Activated naive CD4-positive, alpha-beta T cell treated with anti-CD3 and anti-CD28 coated beads for 36 hours (primary cell): ENCODE data around the gene RFLNA. TPM values are rescaled to one million over a fixed set of nuclear protein-coding genes. Genes with fewer than 3 reads are reported as not detected.

ENCODE experiments used
- CTCF ChIA-PET: fragments of 350-600 bp; sonication (Branson Sonifier 250); formaldehyde crosslinking; loops from one replicate; lab custom pipeline; 2021; ENCODE audit warnings: antibody characterized with exemption; lab: Charles Lee
- DNase-seq: peaks from one replicate; pipeline ENCODE4 v3.0.0-alpha.2; 2020
- H3K27ac Mint-ChIP-seq: one replicate; pipeline ENCODE4 v1.8.0; 2021; ENCODE audit warnings: mild to moderate bottlenecking, mixed read lengths
- H3K27me3 Mint-ChIP-seq: one replicate; pipeline ENCODE4 v1.8.0; 2021; ENCODE audit warnings: low read depth, mixed read lengths
- H3K36me3 Mint-ChIP-seq: one replicate; pipeline ENCODE4 v1.8.0; 2021; ENCODE audit warnings: low read depth, mixed read lengths
- H3K4me1 Mint-ChIP-seq: one replicate; pipeline ENCODE4 v1.8.0; 2021; ENCODE audit warnings: low read depth, mixed read lengths
- H3K4me3 Mint-ChIP-seq: one replicate; pipeline ENCODE4 v1.8.0; 2021; ENCODE audit warnings: mild to moderate bottlenecking, moderate library complexity, mixed read lengths
- H3K9me3 Mint-ChIP-seq: one replicate; pipeline ENCODE4 v1.8.0; 2021; ENCODE audit warnings: mixed read lengths
- intact Hi-C: fragments of 100-400 bp; cut with micrococcal nuclease; formaldehyde crosslinking; loops from one replicate; pipeline ENCODE4 v1.15.1; 2023
- total RNA-seq, 2 experiments: library from RNA; stranded (reverse); gene quantifications; one replicate each; pipeline ENCODE4 v1.2.3, GENCODE V29; 2021

Gene RFLNA
- total RNA-seq, 2 experiments from 2014 or later: not detected

GRCh38 chr12:124328116-124328515, 33.2 kb downstream of the RFLNA start:
- no peak for DNase-seq
- CTCF ChIA-PET: interaction anchor here (1.1 kb wide), 1 partner anchor 291 kb away, joined by 3 read pairs; no protein-coding TSS in a partner anchor
- Mint-ChIP-seq H3K4me1 (no peaks in the 10 kb centered on the region), H3K9me3 (peaks cover 17% of the 10 kb centered on the region), H3K27me3 (no peaks in the 10 kb centered on the region), H3K36me3 (peaks cover 38% of the 10 kb centered on the region), H3K4me3 (no peak overlapping the region), H3K27ac (no peak overlapping the region)
- intact Hi-C loops: no loop called here

GRCh38 chr12:124328636-124329035, 33.7 kb downstream of the RFLNA start:
- CTCF ChIA-PET: interaction anchor here (1.1 kb wide), 1 partner anchor 292 kb away, joined by 3 read pairs; no protein-coding TSS in a partner anchor
- Mint-ChIP-seq H3K9me3 (peaks cover 15% of the 10 kb centered on the region), H3K4me3 (no peak overlapping the region), H3K36me3 (peaks cover 35% of the 10 kb centered on the region), H3K27ac (no peak overlapping the region), H3K4me1 (no peaks in the 10 kb centered on the region), H3K27me3 (no peaks in the 10 kb centered on the region)
- no peak for DNase-seq
- intact Hi-C loops: no loop called here

- Mint-ChIP-seq H3K4me3 (no peak overlapping the region), H3K36me3 (peaks cover 25% of the 10 kb centered on the region), H3K27me3 (no peaks in the 10 kb centered on the region), H3K4me1 (no peaks in the 10 kb centered on the region), H3K9me3 (no peaks in the 10 kb centered on the region), H3K27ac (no peak overlapping the region)
- DNase-seq: no peak
- CTCF ChIA-PET: interaction anchor here (0.9 to 1.4 kb wide), 2 partner anchors 11 to 295 kb away, joined by 3 to 4 read pairs; no protein-coding TSS in a partner anchor
- intact Hi-C loops: no loop called here
Observed at GRCh38 chr12:124332058-124332672, 37.3 kb downstream of the RFLNA start.

GRCh38 chr12:124332900-124333299, 38.0 kb downstream of the RFLNA start:
- Mint-ChIP-seq H3K9me3 (no peaks in the 10 kb centered on the region), H3K27me3 (no peaks in the 10 kb centered on the region), H3K27ac (no peak overlapping the region), H3K36me3 (peaks cover 29% of the 10 kb centered on the region), H3K4me3 (no peak overlapping the region), H3K4me1 (no peaks in the 10 kb centered on the region)
- intact Hi-C loops: no loop called here
- no peak for DNase-seq
- CTCF ChIA-PET: interaction anchor here (0.9 to 1.4 kb wide), 2 partner anchors 12 to 296 kb away, joined by 3 to 4 read pairs; no protein-coding TSS in a partner anchor

- DNase-seq: no peak
- Mint-ChIP-seq H3K4me1 (no peaks in the 10 kb centered on the region), H3K27ac (no peak overlapping the region), H3K4me3 (no peak overlapping the region), H3K9me3 (no peaks in the 10 kb centered on the region), H3K27me3 (no peaks in the 10 kb centered on the region), H3K36me3 (peaks cover 30% of the 10 kb centered on the region)
- intact Hi-C loops: no loop called here
- CTCF ChIA-PET: no interaction called here
Observed at GRCh38 chr12:124333724-124334123, 38.8 kb downstream of the RFLNA start.

- Mint-ChIP-seq H3K9me3 (no peaks in the 10 kb centered on the region), H3K36me3 (peaks cover 29% of the 10 kb centered on the region), H3K4me3 (no peak overlapping the region), H3K27me3 (no peaks in the 10 kb centered on the region), H3K4me1 (no peaks in the 10 kb centered on the region), H3K27ac (no peak overlapping the region)
- intact Hi-C loops: no loop called here
- CTCF ChIA-PET: no interaction called here
- DNase-seq: no peak
Observed at GRCh38 chr12:124334266-124334665, 39.4 kb downstream of the RFLNA start.

- CTCF ChIA-PET: no interaction called here
- no peak for DNase-seq
- no peak overlapping the region for H3K4me3 Mint-ChIP-seq
- no peaks in the 10 kb centered on the region for H3K27me3 Mint-ChIP-seq
- peaks cover 25% of the 10 kb centered on the region for H3K36me3 Mint-ChIP-seq
- no peaks in the 10 kb centered on the region for H3K9me3 Mint-ChIP-seq
- H3K27ac Mint-ChIP-seq: no peak overlapping the region
- no peaks in the 10 kb centered on the region for H3K4me1 Mint-ChIP-seq
- intact Hi-C loops: no loop called here
Observed at GRCh38 chr12:124334976-124335375, 40.1 kb downstream of the RFLNA start.

- Mint-ChIP-seq H3K4me1 (no peaks in the 10 kb centered on the region), H3K36me3 (peaks cover 21% of the 10 kb centered on the region), H3K27me3 (no peaks in the 10 kb centered on the region), H3K9me3 (no peaks in the 10 kb centered on the region), H3K27ac (no peak overlapping the region), H3K4me3 (no peak overlapping the region)
- no peak for DNase-seq
- intact Hi-C loops: no loop called here
- CTCF ChIA-PET: no interaction called here
Observed at GRCh38 chr12:124335426-124336183, 40.7 kb downstream of the RFLNA start.

GRCh38 chr12:124336184-124336437, 41.2 kb downstream of the RFLNA start:
- DNase-seq: no peak
- Mint-ChIP-seq H3K4me1 (no peaks in the 10 kb centered on the region), H3K27me3 (no peaks in the 10 kb centered on the region), H3K36me3 (peaks cover 24% of the 10 kb centered on the region), H3K9me3 (no peaks in the 10 kb centered on the region), H3K27ac (no peak overlapping the region), H3K4me3 (no peak overlapping the region)
- CTCF ChIA-PET: no interaction called here
- intact Hi-C loops: no loop called here

GRCh38 chr12:124336742-124337520, 42.0 kb downstream of the RFLNA start:
- Mint-ChIP-seq H3K27me3 (no peaks in the 10 kb centered on the region), H3K27ac (no peak overlapping the region), H3K36me3 (peaks cover 22% of the 10 kb centered on the region), H3K9me3 (no peaks in the 10 kb centered on the region), H3K4me3 (no peak overlapping the region), H3K4me1 (no peaks in the 10 kb centered on the region)
- DNase-seq: no peak
- CTCF ChIA-PET: no interaction called here
- intact Hi-C loops: no loop called here

GRCh38 chr12:124337622-124338021, 42.7 kb downstream of the RFLNA start:
- intact Hi-C loops: no loop called here
- Mint-ChIP-seq H3K4me1 (no peaks in the 10 kb centered on the region), H3K27ac (no peak overlapping the region), H3K36me3 (peaks cover 20% of the 10 kb centered on the region), H3K9me3 (no peaks in the 10 kb centered on the region), H3K27me3 (no peaks in the 10 kb centered on the region), H3K4me3 (no peak overlapping the region)
- CTCF ChIA-PET: no interaction called here
- DNase-seq: no peak

- intact Hi-C loops: no loop called here
- H3K27me3 Mint-ChIP-seq: no peaks in the 10 kb centered on the region
- H3K9me3 Mint-ChIP-seq: no peaks in the 10 kb centered on the region
- CTCF ChIA-PET: interaction anchor here (0.7 kb wide), 1 partner anchor 19 kb away, joined by 3 read pairs; no protein-coding TSS in a partner anchor
- DNase-seq: no peak
- H3K4me3 Mint-ChIP-seq: no peak overlapping the region
- H3K36me3 Mint-ChIP-seq: peaks cover 27% of the 10 kb centered on the region
- H3K4me1 Mint-ChIP-seq: no peaks in the 10 kb centered on the region
- H3K27ac Mint-ChIP-seq: no peak overlapping the region
Observed at GRCh38 chr12:124338448-124338847, 43.6 kb downstream of the RFLNA start.
